GM06990 (cell line): ENCODE measurements around the gene BLNK.

Experiments used
- DNase-seq: peaks from one replicate; pipeline ENCODE4 v3.0.0-alpha.2; 2011; ENCODE audit not compliant: insufficient read length; ENCODE audit errors: extremely low read depth
- H3K27me3 ChIP-seq: replicated peaks from 2 replicates; pipeline ENCODE4 v1.6.0; 2011; ENCODE audit warnings: low read length; ENCODE audit not compliant: control insufficient read depth, insufficient read depth
- H3K36me3 ChIP-seq: 2 replicates; pipeline ENCODE4 v1.5.1; 2011; ENCODE audit warnings: low read length; ENCODE audit not compliant: control insufficient read depth, insufficient read depth
- H3K4me3 ChIP-seq: replicated peaks from 2 replicates; pipeline ENCODE4 v1.5.1; 2011; ENCODE audit warnings: low read depth, mild to moderate bottlenecking, control low read depth, low read length
- TF ChIP-seq, protein P1 (sequence below): IDR thresholded peaks from 2 replicates; pipeline ENCODE4 v1.5.1; 2011; ENCODE audit warnings: low read length, control low read depth, mild to moderate bottlenecking, inconsistent platforms; ENCODE audit not compliant: insufficient read depth, poor library complexity, severe bottlenecking

Gene BLNK

GRCh38 chr10:96285331-96285752 is 14.0 kb upstream of the BLNK start:
- DNase-seq = no peak
- TF ChIP-seq, protein P1, sequence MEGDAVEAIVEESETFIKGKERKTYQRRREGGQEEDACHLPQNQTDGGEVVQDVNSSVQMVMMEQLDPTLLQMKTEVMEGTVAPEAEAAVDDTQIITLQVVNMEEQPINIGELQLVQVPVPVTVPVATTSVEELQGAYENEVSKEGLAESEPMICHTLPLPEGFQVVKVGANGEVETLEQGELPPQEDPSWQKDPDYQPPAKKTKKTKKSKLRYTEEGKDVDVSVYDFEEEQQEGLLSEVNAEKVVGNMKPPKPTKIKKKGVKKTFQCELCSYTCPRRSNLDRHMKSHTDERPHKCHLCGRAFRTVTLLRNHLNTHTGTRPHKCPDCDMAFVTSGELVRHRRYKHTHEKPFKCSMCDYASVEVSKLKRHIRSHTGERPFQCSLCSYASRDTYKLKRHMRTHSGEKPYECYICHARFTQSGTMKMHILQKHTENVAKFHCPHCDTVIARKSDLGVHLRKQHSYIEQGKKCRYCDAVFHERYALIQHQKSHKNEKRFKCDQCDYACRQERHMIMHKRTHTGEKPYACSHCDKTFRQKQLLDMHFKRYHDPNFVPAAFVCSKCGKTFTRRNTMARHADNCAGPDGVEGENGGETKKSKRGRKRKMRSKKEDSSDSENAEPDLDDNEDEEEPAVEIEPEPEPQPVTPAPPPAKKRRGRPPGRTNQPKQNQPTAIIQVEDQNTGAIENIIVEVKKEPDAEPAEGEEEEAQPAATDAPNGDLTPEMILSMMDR = no peak
- Histone ChIP-seq H3K4me3 (no peak overlapping the region), H3K36me3 (no peaks in the 10 kb centered on the region), H3K27me3 (no peaks in the 10 kb centered on the region)

- no peak overlapping the region for H3K4me3 ChIP-seq
- H3K27me3 ChIP-seq = no peaks in the 10 kb centered on the region
- DNase-seq = no peak
- H3K36me3 ChIP-seq = no peaks in the 10 kb centered on the region
- TF ChIP-seq, protein P1 = no peak
Observed at GRCh38 chr10:96283756-96284155, 12.4 kb upstream of the BLNK start.

DNA sequence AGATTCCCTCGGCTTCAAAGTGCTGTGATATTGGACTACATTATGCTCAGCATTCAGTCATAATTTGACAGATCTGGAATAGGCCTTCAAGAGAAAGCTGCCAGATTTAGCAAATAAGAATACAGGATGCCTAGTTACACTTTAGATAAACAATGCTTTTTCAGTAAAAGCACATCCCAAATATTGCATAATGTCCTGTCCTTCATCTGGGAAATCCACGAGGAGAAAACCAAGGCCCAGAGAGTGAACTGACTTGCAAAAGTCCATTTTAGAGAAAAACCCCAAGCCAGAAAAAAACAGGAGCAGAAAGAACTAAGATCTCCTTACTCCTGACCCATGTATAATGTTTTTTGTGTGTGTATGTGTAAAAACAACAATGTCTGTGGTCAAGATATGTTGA is 12.0 kb upstream of the BLNK start:
- H3K4me3 ChIP-seq = no peak overlapping the region

DNA sequence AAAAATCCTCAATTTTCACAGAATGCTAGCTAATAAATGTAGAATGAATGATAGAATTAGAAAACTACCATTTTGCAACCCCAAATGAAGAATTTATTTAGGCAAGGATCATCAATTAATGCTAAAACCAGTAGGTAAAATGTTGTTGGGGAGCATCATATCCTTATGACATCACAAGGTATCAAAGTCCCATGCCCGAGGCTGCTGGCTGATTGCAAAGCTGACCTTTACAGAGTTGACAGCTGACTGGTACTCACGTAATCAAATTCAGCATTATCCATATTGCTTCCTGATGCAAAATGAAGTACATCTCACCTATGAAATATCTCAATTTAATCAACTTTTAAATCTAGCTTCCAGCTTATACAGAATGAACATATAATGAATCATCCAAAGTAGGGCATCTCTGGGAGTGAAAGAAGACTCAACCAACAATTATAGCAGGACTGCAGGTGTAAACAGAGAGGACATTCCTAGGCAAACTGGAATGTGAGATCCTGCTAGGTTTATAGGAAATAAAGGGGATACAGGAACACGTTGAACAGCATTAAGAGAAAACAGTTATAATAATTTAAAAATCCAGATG is 10.2 kb upstream of the BLNK start:
- Histone ChIP-seq H3K36me3 (no peaks in the 10 kb centered on the region), H3K27me3 (no peaks in the 10 kb centered on the region), H3K4me3 (no peak overlapping the region)
- no peak for DNase-seq
- TF ChIP-seq, protein P1 = no peak

More for the DNA sequence above, 12.0 kb upstream of the BLNK start:
- TF ChIP-seq, protein P1 = no peak
- no peaks in the 10 kb centered on the region for H3K27me3 ChIP-seq
- DNase-seq = no peak
- H3K36me3 ChIP-seq = no peaks in the 10 kb centered on the region

DNA sequence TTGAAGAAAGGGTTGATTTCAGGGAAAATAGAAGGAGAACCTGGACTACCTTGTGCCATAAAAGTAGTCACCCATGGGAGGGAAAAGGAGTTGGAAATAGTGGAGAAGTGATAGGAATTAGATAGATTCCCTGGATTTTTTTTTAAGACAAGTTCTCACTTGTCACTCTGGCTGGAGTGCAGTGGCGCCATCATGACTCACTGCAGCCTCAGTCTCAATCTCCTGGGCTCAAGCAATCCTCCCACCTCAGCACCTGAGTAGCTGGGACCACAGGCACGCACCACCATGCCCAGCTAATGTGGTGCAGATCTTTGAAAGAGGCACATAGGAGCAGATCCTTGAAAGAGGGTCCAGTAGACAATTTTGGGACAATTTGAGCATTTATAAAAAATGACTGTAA is 9.5 kb upstream of the BLNK start:
- Histone ChIP-seq H3K4me3 (no peak overlapping the region), H3K27me3 (no peaks in the 10 kb centered on the region), H3K36me3 (no peaks in the 10 kb centered on the region)
- TF ChIP-seq, protein P1 = no peak
- DNase-seq = no peak

DNA sequence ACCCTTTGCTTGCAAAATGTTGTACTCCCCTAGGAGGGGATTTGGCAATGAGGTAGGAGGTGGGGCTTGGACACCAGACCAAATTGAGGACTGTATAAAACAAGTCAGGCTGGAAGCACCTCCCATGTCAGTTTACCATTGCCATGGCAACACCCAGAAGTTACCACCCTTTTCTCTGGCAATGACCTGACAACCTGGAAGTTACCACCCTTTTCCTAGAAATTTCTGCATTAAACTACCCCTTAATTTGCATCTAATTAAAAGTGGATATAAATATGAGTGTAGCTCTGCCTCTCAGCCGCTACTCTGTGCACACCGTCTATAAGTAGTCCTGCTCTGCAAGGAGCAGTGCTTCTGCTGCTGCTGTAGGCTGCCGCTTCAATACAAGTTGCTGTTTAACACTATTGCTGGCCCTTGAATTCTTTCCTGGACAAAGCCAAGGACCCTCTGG is 7.8 kb upstream of the BLNK start:
- no peaks in the 10 kb centered on the region for H3K36me3 ChIP-seq
- no peak overlapping the region for H3K4me3 ChIP-seq
- H3K27me3 ChIP-seq = no peaks in the 10 kb centered on the region
- TF ChIP-seq, protein P1 = no peak
- no peak for DNase-seq
